Aorta (tissue), 5 donors: ENCODE measurements around the gene GZF1. TPM values are rescaled to one million over a fixed set of nuclear protein-coding genes. Genes with fewer than 3 reads are reported as not detected.

Source experiments
- ATAC-seq: fragments of 200-7000 bp; cut with Tn5 transposase; one replicate; pipeline ENCODE4 v1.9.1; 2022; ENCODE audit warnings: moderate library complexity; ENCODE audit not compliant: low FRiP score
- DNase-seq, 2 donors: peaks; one replicate each; pipeline ENCODE4 v3.0.0-alpha.2; 2020
- H3K27ac ChIP-seq, 2 donors: one replicate each; pipeline ENCODE4 v1.5.1; 2013; ENCODE audit warnings: low read length in 2 of 2, mild to moderate bottlenecking in 2 of 2, moderate library complexity in 2 of 2, control low read depth in 1 of 2, inconsistent platforms in 1 of 2, low read depth in 1 of 2
- H3K27me3 ChIP-seq, 2 donors: one replicate each; pipeline ENCODE4 v1.6.1; 2013; ENCODE audit warnings: control low read depth in 1 of 2, low read length in 1 of 2, mild to moderate bottlenecking in 1 of 2, moderate library complexity in 1 of 2; ENCODE audit not compliant: insufficient read depth in 2 of 2, control insufficient read depth in 1 of 2
- H3K36me3 ChIP-seq, 2 donors: one replicate each; pipeline ENCODE4 v1.6.1; 2013; ENCODE audit warnings: control low read depth in 1 of 2, low read length in 1 of 2, mild to moderate bottlenecking in 1 of 2; ENCODE audit not compliant: insufficient read depth in 2 of 2, control insufficient read depth in 1 of 2
- H3K4me1 ChIP-seq, 2 donors: one replicate each; pipeline ENCODE4 v1.6.1; 2013; ENCODE audit warnings: low read length in 2 of 2, control low read depth in 1 of 2, mild to moderate bottlenecking in 1 of 2, moderate library complexity in 1 of 2; ENCODE audit not compliant: insufficient read depth in 2 of 2, control insufficient read depth in 1 of 2
- H3K4me3 ChIP-seq, 2 donors: one replicate each; pipeline ENCODE4 v1.5.1; 2013; ENCODE audit warnings: low read length in 2 of 2, control low read depth in 1 of 2, mild to moderate bottlenecking in 1 of 2
- H3K9me3 ChIP-seq: one replicate; pipeline ENCODE4 v1.6.1; 2013; ENCODE audit warnings: mild to moderate bottlenecking, low read length; ENCODE audit not compliant: control insufficient read depth
- WGBS, 2 donors: extraction: QIAGEN DNeasy Blood & Tissue Kit; methylation state at CpG; one replicate each; pipeline ENCODE4 v1.1.7; 2013; 5-methylcytosine and 5-hydroxymethylcytosine counted together
- intact Hi-C, 2 donors: fragments of 100-400 bp; cut with DNase I; formaldehyde crosslinking; loops; one replicate each; pipeline versions ENCODE4 v1.14.2 to v1.15.0; 2022
- polyA plus RNA-seq, 2 donors: library from polyadenylated mRNA; stranded (reverse); fragments of 200-250 nt; gene quantifications; one replicate each; pipeline ENCODE4 v1.2.3, GENCODE V29; 2013
- total RNA-seq, 2 donors: library from RNA; stranded (reverse); fragmentation: NEBNext Ultra II Directional; extraction: Animal tissue kit (Norgen Biotek cat#: 25700); gene quantifications; one replicate each; pipeline ENCODE4 v1.2.1, GENCODE V29; 2021
- donor health status: healthy with polysubstance abuse.
- donor health status: Bipolar disorder and iron deficiency.
- donor health status: DM: no; HTN: no; CAD: no.
- donor health status: DM: no; HTN: no; CAD: no.
- donor health status: DM: yes; HTN: yes; CAD: no.

Gene GZF1
- total and polyA plus RNA-seq, 4 donors: 6.0 to 19.5 (median 10.9) TPM

- 80% methylated on average over 3 of the region's 3 CpGs for WGBS, 2 donors
- ATAC-seq: no peak
- Histone ChIP-seq H3K4me1 (no peaks in the 10 kb centered on the region), H3K36me3 (no peaks in the 10 kb centered on the region), H3K27me3 (no peaks in the 10 kb centered on the region), H3K27ac (no peak overlapping the region), H3K4me3 (no peak overlapping the region), H3K9me3 (no peaks in the 10 kb centered on the region)
- DNase-seq: no peak
- intact Hi-C loops: no loop called here
These were observed 36.9 kb upstream of the GZF1 start for GRCh38 chr20:23325107-23325506.

GRCh38 chr20:23326774-23327173, 35.2 kb upstream of the GZF1 start:
- no peak for ATAC-seq

GRCh38 chr20:23327617-23328333, 34.2 kb upstream of the GZF1 start:
- Histone ChIP-seq H3K27ac (no peak overlapping the region), H3K9me3 (no peaks in the 10 kb centered on the region), H3K4me1 (no peaks in the 10 kb centered on the region), H3K4me3 (no peak overlapping the region), H3K27me3 (no peaks in the 10 kb centered on the region), H3K36me3 (no peaks in the 10 kb centered on the region)
- DNase-seq: no peak
- intact Hi-C loops: no loop called here
- WGBS, 2 donors: 88 to 93% methylated on average over 15 of the region's 15 CpGs
- ATAC-seq: no peak

More at GRCh38 chr20:23326774-23327173, 35.2 kb upstream of the GZF1 start:
- intact Hi-C loops: no loop called here
- no peaks in the 10 kb centered on the region for H3K9me3 ChIP-seq
- H3K27ac ChIP-seq: no peak overlapping the region
- H3K4me3 ChIP-seq: no peak overlapping the region
- H3K27me3 ChIP-seq: no peaks in the 10 kb centered on the region
- DNase-seq: no peak
- H3K4me1 ChIP-seq: no peaks in the 10 kb centered on the region
- no peaks in the 10 kb centered on the region for H3K36me3 ChIP-seq
- WGBS, 2 donors: 89 to 92% methylated on average over 8 of the region's 8 CpGs

GRCh38 chr20:23331450-23332350, 30.3 kb upstream of the GZF1 start:
- Histone ChIP-seq H3K27ac (no peak overlapping the region), H3K27me3 (no peaks in the 10 kb centered on the region), H3K36me3 (no peaks in the 10 kb centered on the region), H3K4me1 (no peaks in the 10 kb centered on the region), H3K9me3 (no peaks in the 10 kb centered on the region), H3K4me3 (no peak overlapping the region)
- intact Hi-C loops: loop anchor here in 1 of 2 donors (5.0 to 10.0 kb wide), 2 partner anchors 54 to 987 kb away; no protein-coding TSS in a partner anchor
- DNase-seq (no peak), ATAC-seq (no peak)
- WGBS, 2 donors: 77 to 79% methylated on average over 8 of the region's 8 CpGs

GRCh38 chr20:23332467-23332866, 29.5 kb upstream of the GZF1 start:
- intact Hi-C loops: loop anchor here in 1 of 2 donors (5.0 to 10.0 kb wide), 2 partner anchors 55 to 988 kb away; no protein-coding TSS in a partner anchor
- no peak for DNase-seq
- H3K9me3 ChIP-seq: no peaks in the 10 kb centered on the region

GRCh38 chr20:23334111-23334510, 27.9 kb upstream of the GZF1 start:
- 75 to 77% methylated on average over 3 of the region's 3 CpGs for WGBS, 2 donors
- ATAC-seq: no peak
- no peak for DNase-seq
- no peaks in the 10 kb centered on the region for H3K9me3 ChIP-seq
- intact Hi-C loops: loop anchor here in 1 of 2 donors (5.0 to 10.0 kb wide), 2 partner anchors 57 to 989 kb away; no protein-coding TSS in a partner anchor
- no peaks in the 10 kb centered on the region for H3K4me1 ChIP-seq
- no peaks in the 10 kb centered on the region for H3K36me3 ChIP-seq
- no peaks in the 10 kb centered on the region for H3K27me3 ChIP-seq
- H3K27ac ChIP-seq: no peak overlapping the region
- H3K4me3 ChIP-seq: no peak overlapping the region

More at GRCh38 chr20:23332467-23332866, 29.5 kb upstream of the GZF1 start:
- Histone ChIP-seq H3K4me3 (no peak overlapping the region), H3K27me3 (no peaks in the 10 kb centered on the region), H3K4me1 (no peaks in the 10 kb centered on the region), H3K36me3 (no peaks in the 10 kb centered on the region), H3K27ac (no peak overlapping the region)
- 74 to 78% methylated on average over 2 of the region's 2 CpGs for WGBS, 2 donors
- no peak for ATAC-seq

GRCh38 chr20:23335521-23335920, 26.5 kb upstream of the GZF1 start:
- Histone ChIP-seq H3K4me3 (no peak overlapping the region), H3K9me3 (no peaks in the 10 kb centered on the region), H3K27me3 (no peaks in the 10 kb centered on the region), H3K36me3 (no peaks in the 10 kb centered on the region), H3K4me1 (no peaks in the 10 kb centered on the region), H3K27ac (no peak overlapping the region)
- 90 to 91% methylated on average over 5 of the region's 5 CpGs for WGBS, 2 donors
- DNase-seq (no peak), ATAC-seq (no peak)
- intact Hi-C loops: loop anchor here in 1 of 2 donors (10.0 kb wide), 1 partner anchor 991 kb away; no protein-coding TSS in a partner anchor

- H3K36me3 ChIP-seq: no peaks in the 10 kb centered on the region
- no peak overlapping the region for H3K4me3 ChIP-seq
- DNase-seq (no peak), ATAC-seq (no peak)
- WGBS, 2 donors: 94% methylated on average over 5 of the region's 5 CpGs
- H3K9me3 ChIP-seq: no peaks in the 10 kb centered on the region
- no peaks in the 10 kb centered on the region for H3K4me1 ChIP-seq
- no peaks in the 10 kb centered on the region for H3K27me3 ChIP-seq
- intact Hi-C loops: loop anchor here in 1 of 2 donors (10.0 kb wide), 1 partner anchor 992 kb away; no protein-coding TSS in a partner anchor
- no peak overlapping the region for H3K27ac ChIP-seq
These were observed 25.5 kb upstream of the GZF1 start for GRCh38 chr20:23336476-23336875.
